AG09319 (cell line): Measurements from ENCODE around the gene KLHDC10.
A peak's percentile ranks its signal among the peaks of the same experiment; 100 is the strongest.
"Not testable (repeated sequence)": the region's sequence is repeated elsewhere in the genome, so short reads cannot be mapped to it uniquely, and the experiment has no call there.

Source experiments
- DNase-seq: peaks from one replicate; pipeline ENCODE4 v3.0.0-alpha.2; 2010; ENCODE audit warnings: low read depth; ENCODE audit errors: extremely low read depth
- TF ChIP-seq, protein P1 (sequence below): IDR thresholded peaks from 2 replicates; pipeline ENCODE4 v1.5.1; 2011; ENCODE audit warnings: low read depth, mild to moderate bottlenecking, inconsistent platforms, low read length, moderate library complexity

Gene KLHDC10

DNA sequence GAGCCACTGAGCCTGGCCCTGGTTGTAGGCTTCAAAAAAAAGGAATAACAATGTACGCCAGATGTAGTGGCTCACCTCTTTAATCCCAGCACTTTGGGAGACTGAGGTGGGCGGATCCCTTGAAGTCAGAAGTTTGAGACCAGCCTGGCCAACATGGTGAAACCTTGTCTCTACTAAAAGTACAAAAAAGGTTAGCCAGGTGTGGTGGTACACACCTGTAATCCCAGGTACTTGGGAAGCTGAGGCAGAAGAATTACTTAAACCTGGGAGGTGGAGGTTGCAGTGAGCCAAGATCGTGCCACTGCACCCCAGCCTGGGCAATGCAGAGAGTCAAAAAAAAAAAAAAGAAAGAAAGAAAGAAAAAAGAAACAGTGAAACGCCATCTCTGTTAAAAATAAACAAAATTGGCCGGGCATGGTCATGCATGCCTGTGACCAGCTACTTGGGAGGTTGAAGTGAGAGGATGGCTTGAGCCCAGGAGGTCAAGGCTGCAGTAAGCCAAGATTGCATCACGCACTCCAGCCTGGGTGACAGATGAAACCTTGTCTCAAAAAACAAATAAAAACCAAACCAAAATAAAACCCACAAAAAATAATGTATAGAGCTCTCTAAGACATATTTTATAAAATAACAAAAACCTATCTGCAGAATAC lies 4.7 kb upstream of the KLHDC10 start:
- TF ChIP-seq, protein P1, sequence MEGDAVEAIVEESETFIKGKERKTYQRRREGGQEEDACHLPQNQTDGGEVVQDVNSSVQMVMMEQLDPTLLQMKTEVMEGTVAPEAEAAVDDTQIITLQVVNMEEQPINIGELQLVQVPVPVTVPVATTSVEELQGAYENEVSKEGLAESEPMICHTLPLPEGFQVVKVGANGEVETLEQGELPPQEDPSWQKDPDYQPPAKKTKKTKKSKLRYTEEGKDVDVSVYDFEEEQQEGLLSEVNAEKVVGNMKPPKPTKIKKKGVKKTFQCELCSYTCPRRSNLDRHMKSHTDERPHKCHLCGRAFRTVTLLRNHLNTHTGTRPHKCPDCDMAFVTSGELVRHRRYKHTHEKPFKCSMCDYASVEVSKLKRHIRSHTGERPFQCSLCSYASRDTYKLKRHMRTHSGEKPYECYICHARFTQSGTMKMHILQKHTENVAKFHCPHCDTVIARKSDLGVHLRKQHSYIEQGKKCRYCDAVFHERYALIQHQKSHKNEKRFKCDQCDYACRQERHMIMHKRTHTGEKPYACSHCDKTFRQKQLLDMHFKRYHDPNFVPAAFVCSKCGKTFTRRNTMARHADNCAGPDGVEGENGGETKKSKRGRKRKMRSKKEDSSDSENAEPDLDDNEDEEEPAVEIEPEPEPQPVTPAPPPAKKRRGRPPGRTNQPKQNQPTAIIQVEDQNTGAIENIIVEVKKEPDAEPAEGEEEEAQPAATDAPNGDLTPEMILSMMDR = no peak
- DNase-seq = no peak

DNA sequence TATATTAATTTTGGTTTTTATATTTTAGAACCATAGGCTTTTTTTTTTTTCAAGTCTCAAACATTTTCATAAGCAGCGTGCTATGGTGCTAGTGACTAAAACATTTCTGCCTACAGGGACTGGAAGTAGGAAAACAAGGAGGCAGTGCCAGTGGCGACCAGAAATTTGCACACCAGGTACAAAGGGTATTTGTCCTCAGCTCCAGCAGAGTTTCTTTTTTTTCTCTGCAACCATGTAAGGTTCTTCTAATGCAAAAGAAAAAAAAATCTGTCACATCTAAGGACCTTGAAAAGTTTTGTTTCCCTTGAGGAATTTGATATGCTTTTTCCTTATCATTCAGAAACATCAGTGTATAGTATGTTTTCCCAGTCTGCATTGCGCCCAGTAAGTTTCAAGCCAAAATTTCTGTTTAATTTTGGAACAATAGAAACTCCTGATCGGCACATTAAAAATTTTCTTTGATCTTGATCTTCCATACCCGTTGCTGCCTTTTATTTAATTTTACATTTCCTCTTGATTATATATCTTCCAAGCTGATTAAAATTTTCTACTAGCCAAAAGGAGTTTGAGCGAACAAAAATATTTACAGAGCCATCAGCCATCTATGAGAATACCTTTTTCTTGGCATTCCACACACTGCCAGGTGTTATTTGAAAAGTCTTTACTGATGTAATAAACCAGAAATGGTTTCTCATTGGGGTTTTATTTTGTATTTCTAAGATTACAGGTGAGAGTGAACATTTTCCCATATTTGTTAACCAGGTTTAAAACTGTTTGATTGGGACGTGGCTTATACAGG lies 956 bp upstream of the KLHDC10 start:
- TF ChIP-seq, protein P1 = no peak
- no peak for DNase-seq

DNA sequence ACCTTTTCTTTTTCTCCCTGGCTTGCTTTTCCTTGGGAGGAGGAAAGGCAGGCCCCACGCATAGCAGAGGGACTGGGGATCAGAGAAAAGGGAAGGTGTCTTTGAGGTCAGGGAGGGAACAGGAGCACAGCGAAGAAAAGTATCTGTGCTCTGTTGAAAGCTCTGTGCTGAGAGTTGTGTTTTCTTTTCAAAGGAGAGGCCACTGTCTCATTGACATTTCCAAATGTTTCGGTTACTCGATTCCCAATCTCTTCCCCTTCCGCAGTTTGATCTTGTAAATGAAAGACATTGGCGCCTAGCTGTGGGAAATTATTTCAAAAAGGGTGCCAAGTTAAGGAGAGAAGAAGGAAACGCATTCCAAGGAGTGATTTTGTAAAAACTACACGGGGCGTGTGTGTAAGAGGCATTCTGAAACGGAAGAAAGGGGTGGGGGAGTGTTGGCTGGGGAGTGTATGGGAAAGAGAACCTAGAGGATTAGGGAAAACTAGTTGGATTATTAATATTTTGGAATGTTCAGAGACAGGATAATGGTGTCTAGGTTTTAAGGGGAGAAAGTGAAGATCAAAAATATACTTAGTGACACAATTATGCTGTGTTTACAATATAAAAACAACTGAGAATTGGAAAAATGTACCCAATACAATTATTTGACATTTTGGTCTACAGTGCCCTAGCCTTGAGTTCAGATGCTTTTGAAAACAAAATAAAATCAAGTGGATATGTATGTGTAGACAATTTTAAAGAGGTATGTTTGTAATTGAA lies 708 bp downstream of the KLHDC10 start:
- no peak for DNase-seq
- TF ChIP-seq, protein P1 = no peak

DNA sequence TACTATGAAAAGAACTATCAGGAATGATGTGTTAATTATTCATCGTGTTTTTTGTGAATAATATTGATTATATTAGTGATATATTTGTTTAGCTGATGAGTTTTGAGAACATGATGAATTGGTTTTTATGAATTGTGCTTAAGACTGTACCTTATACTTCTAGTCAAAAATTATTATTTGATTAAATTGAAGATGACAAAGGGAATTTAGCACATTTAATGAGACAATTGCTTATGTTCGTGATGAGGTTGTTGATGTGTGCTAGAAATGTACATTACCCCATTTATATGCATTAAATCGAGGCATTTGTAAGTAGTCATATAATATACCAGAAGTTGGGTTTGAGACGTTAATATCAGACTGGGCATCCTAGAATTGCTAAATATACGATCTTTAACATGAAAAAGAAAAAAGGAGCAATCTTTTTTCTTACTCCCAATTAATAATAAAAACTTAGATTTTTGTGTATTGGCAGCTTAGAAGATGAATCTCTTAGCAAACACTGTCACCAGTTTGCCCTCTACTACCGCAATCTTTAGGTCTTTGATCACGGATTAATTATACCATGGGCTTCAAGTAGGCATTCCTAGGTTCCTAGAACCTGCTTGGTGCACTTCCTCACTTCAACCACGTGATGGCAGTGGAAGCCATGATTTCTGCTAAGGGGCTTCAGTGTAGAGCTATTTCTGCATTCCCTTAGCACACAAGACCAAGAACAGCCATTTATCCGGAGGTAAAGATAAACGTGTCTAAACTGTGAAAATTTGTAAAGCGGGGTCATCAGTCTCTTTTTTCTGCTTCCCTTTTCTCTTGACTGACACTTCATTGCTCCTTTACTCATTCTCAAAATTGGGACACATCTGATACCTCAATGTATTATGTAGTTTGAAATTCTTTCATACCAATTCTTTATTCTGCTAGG lies 1.6 kb downstream of the KLHDC10 start:
- peak; percentile 65 for DNase-seq
- TF ChIP-seq, protein P1 = peak; percentile 96

DNA sequence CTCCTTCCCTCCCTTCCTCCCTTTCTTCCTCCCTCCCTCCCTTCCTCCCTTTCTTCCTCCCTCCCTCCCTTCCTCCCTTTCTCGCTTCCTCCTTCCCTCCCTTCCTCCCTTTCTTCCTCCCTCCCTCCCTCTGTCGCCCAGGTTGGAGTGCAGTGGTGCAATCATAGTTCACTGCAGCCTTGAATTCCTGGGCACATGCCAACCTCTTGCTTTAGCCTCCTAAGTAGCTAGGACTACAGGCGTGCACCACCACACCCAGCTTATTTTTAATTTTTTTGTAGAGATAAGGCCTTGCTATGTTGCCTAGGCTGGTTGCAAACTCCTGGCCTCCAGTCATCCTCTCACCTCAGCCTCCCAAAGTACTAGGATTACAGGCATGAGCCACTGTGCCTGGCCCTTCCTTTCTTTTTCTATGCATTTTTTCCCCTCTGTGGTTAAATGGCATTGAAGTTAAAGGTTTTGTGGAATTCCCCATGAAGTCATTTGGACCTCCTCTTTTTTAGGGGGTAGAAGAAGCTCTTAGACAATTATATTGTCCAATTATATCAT lies 9.6 kb downstream of the KLHDC10 start:
- TF ChIP-seq, protein P1 = no peak
- no peak for DNase-seq

DNA sequence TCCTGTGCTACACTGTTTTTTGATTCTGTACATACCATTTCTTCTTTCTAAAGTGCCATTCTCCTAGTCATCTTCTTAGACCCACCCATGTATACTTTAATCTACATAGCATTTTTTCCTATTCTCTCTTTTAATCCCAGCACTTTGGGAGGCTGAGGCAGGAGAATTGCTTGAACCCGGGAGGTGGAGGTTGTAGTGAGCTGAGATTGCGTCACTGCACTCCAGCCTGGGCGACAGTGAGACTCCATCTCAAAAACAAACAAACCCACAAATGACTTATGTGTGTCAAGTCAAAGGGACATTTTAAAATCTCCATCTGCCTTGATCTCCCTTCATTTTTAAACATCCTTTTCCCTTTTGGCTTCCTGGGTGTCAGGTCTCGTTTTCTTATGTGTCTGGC lies 13.2 kb downstream of the KLHDC10 start:
- not testable (repeated sequence) for DNase-seq
